Hepatic stellate cell (primary cell): ENCODE measurements around the gene PPM1L.

Source experiments
- DNase-seq: peaks from one replicate; pipeline ENCODE4 v3.0.0; 2011; ENCODE audit warnings: low spot score

PPM1L gene

GRCh38 chr3:161100994-161101393 lies 345.0 kb downstream of the PPM1L start:
- DNase-seq, result no peak

- DNase-seq, result no peak
Measured at GRCh38 chr3:161101609-161102008, 345.6 kb downstream of the PPM1L start.

GRCh38 chr3:161103776-161104385 lies 347.9 kb downstream of the PPM1L start:
- no peak for DNase-seq

- DNase-seq, result peak; percentile 73
Measured at GRCh38 chr3:161104561-161105551, 348.8 kb downstream of the PPM1L start, which contains the start of gene B3GALNT1. Gene B3GALNT1 (minus strand): TSS chr3:161105349. CDS start chr3:161086754, 18,595 bp downstream.

- DNase-seq, result no peak
Measured at GRCh38 chr3:161107311-161107710, 351.3 kb downstream of the PPM1L start.

GRCh38 chr3:161108840-161109239 lies 352.8 kb downstream of the PPM1L start:
- peak; percentile 21 for DNase-seq

- DNase-seq, result no peak
Measured at GRCh38 chr3:161117646-161118045, 361.6 kb downstream of the PPM1L start.

GRCh38 chr3:161126495-161126894 lies 370.5 kb downstream of the PPM1L start:
- no peak for DNase-seq
